GM21367 (cell line): Measurements from ENCODE around the gene MOSPD3.
A peak's percentile ranks its signal among the peaks of the same experiment; 100 is the strongest.
"Not testable (repeated sequence)": the region's sequence is repeated elsewhere in the genome, so short reads cannot be mapped to it uniquely, and the experiment has no call there.

Source experiments
- ATAC-seq: cut with Tn5 transposase; IDR thresholded peaks from one replicate; pipeline ENCODE4 v1.9.1; 2021; ENCODE audit not compliant: unreplicated experiment

Gene MOSPD3, protein sequence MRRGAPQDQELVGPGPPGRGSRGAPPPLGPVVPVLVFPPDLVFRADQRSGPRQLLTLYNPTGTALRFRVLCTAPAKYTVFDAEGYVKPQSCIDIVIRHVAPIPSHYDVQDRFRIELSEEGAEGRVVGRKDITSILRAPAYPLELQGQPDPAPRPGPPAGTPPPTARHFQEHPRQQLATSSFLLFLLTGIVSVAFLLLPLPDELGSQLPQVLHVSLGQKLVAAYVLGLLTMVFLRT

GRCh38 chr7:100611983-100612729 is at the start of gene MOSPD3:
MOSPD3 (plus strand) TSS chr7:100612540; CDS start chr7:100612792, 252 bp downstream.
- ATAC-seq = peak; percentile 84

DNA sequence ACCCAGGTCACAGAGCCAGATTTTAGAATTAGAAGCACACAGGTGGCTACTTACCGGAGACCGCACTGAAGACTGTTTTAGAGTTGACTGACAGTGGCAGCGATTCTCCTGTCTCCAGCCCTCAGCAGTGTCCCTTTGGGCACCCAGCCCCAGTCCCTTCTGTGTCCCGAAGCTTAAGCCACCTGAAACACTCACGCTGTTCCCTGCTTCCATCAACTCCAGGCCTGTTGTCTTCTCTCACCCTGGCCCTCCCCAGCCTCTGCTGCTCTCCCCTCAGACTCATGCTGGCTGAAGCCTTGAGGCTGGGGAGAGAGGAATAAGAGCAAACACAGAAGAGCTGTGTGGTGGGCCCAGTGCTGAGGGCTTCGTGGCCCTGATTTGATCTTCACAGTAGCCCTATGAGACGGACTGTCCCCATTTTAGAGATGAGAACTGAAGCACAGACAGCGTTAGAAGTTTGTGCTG is 49.2 kb upstream of the MOSPD3 start:
- no peak for ATAC-seq

DNA sequence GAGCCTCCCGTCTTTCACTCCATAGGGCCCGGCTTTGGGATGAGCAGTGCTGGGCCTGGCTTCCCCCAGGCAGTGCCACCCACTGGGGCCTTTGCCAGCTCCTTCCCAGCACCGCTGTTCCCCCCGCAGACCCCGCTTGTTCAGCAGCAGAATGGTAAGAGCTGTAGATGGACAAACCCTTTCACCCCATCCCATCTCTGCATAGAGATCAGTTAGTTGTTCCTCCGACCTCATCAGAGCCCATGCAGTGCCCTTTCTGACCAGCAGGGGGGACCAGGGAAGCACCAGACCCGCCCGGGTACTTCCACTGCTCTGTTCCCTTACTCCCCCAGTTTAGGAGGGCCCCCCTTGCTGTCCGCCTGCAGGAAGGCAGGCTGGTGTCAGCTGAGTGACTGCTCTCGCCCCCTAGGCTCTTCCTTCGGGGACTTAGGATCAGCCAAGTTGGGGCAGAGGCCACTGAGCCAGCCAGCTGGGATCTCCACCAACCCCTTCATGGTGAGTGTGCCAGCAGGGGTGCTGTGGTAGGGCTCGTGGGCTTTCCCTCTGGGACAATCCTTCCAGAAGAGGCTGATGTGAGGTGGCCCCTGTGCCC is 48.4 kb upstream of the MOSPD3 start:
- no peak for ATAC-seq

- ATAC-seq = not testable (repeated sequence)
Observed at GRCh38 chr7:100564405-100564804, 47.9 kb upstream of the MOSPD3 start.

GRCh38 chr7:100565133-100565571 is 47.2 kb upstream of the MOSPD3 start:
- no peak for ATAC-seq

DNA sequence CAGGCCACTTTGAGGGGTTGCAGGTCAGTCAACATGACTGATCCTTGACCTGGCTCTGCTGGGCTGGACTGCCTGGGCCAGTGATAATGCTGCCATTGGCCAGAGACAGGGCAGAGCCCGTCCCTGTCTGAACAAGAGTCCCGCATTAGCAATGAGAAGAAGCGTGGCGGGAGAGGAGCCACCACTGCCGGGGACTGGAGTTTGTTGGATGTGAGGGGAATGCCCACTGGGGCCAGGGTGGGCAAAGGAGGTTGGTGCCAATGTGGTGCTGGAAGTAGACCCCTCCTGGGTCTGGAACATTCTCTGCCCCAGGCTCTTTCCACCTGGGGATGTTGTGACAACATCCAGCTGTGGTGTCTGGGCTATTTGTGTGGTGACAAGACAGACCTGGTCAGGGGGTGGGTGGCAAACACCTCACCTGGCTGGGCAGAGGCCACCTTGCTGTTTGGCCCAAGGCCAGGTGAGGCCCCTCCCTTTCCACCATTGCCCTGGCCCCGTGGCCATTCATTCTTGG is 46.3 kb upstream of the MOSPD3 start:
- no peak for ATAC-seq

- no peak for ATAC-seq
Observed at GRCh38 chr7:100567031-100567730, 45.2 kb upstream of the MOSPD3 start.

GRCh38 chr7:100567751-100568175 is 44.6 kb upstream of the MOSPD3 start:
- ATAC-seq = no peak

DNA sequence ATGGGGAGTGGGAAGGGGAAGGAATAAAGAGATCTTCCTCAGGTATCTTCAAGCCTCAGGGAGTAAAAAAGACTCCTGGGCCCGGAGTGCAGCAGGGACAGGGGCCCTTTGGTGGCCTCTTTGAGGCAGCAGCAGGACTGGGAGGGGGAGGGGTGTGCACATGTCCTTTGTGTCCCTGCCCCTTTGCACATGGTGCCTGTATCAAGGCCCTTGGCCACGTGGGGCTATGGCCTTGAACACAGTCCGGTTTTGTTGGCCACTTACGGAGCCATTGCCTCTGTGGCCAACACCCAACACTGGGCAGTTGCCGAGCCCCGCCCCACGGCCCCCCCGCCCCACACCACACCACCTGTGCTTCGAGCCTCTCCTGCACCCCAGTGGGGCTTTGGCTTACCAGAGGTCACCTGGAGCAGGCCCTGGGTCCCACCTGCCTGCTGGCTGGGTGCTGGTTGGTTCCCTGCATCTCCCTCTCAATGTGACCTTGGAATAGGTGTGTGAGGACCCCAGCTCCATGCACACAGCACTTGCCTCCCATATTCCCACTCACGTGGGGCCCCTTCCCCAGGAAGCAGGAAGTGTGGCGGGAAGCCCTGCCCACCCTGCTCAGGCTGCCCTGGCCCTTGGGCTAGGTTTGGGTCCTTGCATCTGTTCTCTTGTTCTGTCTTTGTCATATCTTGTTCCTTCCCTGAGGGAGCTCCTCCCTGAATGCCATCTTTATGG is 44.0 kb upstream of the MOSPD3 start:
- no peak for ATAC-seq

DNA sequence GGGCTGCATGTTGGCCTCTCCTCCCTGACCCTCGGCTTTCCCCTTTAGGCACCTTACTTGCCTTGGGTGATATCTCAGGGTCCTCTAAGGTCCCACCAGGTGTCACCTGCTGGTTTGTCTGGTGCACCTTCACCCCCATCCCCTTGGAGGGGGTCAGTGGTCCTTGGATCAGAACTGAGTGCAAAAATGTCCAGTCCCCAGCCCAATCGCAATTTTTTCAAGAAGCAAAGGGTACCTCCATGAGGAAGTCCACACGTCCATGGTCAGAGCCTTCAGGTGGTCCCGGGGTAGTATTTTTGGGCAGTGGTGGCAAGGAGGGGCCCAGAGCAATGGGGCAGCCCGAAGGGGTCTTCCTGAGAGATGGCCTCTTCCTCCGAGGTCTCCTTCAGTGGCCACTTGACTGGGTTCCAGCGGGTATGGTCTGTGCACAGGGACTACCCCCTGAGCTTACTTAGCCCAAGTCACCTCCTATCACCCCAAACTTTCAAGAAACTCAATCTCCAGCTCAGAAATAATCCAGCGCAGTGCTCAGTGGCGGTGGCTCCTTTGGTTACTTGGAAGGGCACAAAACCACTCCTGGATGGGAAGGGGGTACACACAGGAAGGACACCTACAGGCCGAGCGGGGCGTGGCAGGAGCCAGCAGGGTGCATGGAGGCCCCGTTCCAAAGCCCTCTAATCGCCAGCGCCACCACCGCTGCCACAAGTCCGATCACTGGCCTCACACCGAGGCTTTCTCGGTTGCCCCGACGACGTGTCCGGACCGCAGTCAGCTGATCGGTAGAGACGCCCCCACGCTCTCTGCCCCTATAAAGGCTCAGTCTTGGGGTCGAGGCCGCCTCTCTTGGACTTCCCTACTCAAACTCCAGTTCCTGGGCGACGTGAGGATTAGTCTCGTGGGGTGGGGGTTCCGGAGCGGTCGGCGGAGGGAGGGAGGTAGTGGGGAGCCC is 43.2 kb upstream of the MOSPD3 start:
- ATAC-seq = no peak

DNA sequence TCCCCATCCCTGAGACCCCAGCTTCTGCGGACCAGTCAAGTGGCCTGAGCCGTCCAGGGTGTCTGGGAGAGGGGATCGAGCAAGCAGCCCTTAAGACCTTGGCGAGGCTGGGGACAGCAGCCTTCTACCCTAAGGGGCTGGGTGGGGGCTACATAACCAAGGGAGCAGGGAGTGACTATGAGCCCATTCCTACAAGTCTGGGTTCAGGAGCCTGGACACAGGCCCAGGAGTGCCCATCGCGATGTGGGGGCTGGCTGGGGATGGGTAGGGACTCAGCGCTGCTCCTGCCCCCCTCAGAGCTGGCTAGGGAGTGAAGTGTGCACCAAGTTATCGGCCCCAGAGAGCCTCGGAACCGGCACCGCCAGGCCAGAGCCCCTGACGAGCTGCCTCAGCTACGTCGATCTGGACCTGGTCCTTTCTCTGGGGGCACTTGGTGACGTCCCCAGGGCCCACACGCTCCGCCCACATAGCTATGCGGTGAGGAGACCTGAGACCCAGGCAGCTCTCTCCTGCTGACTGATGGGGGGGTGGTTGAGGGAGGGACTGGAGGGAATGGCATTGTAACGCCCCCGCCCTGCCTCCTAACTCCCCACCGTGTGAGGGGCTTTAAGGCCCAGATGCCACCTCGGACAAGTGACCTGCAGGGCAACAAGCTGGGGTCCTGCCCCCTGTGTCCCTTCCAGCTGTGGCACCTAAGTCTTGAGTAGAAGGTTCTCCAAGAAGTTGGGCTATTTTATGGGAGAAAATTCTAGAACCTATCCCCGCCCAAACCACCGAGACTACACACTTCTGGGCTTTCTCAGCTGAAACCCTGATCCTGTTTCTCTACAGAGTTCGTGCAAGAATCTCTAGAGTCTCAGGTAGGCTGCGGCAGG is 41.1 kb upstream of the MOSPD3 start:
- no peak for ATAC-seq

- ATAC-seq = no peak
Observed at GRCh38 chr7:100571829-100572116, 40.6 kb upstream of the MOSPD3 start.

DNA sequence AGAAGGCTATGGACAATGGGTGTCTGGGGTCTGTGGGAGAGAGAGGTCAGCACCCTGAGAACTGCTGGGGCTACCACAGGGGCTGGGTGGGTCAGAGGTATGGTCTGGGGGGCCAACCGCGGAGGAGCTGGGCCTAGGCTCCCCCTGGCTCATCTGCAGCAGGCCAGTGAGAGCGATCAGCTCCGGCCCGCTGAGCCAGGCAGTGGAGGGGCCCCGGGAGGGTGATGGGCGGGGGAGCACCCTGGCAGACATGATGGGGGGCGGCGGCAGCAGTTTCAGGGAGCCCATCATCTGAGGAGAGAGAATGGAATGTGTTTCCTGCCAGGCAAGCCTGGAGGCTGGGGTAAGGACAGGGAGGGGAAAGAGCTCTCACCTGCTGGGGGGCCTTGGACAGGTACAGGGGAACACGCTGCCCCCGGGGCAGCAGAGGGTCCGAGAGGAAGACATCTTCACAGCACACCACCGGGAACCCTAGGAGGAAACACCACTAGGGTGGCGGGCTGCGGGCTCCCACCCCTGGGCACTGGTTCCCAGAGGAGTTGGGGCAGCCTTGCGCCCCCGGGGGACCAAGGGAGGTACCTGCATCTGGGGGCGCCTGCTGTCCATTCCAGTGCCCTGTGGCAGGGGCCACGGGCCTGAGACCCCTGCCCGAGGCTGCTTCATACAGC is 39.9 kb upstream of the MOSPD3 start:
- no peak for ATAC-seq

GRCh38 chr7:100572949-100573675 is 39.2 kb upstream of the MOSPD3 start:
- ATAC-seq = no peak

DNA sequence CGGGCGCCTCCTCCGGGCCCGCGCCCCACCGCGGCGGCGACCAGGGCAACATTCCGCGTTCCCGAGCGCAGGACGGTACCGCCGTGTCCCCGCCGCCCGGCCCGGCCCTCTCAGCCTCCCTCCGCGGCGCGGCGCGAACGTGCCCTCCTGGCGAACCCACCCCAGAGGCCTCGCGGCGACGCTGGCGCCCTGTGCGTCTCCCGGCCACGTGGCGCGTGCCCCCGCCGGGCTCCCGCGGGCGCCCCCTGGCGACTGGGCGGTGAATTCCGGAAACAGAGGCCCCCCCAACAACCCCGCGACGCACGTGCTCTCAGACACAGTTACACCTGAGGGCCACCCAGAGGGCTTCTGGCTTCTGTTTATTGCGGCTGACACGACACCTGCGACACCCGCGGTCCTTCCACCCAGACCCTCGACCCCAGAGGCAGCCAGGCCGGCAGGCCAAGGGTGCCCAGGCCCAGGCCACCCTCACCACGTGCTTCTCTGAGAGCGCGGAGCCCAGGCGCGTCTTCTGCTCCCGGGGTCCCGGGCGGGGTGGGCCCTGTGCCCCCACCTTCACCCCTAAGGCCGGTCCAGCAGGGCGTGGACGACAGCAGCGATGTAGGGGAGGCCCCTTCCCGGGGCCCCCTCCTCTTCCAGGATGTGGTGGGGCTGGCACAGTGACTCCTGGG is 38.5 kb upstream of the MOSPD3 start, which contains the start of gene SAP25:
SAP25 (minus strand) TSS at position 210 of the 671 bp plus-strand sequence; CDS start at position 52, 158 bp downstream.
- ATAC-seq = no peak

GRCh38 chr7:100574362-100575205 is 37.8 kb upstream of the MOSPD3 start:
- no peak for ATAC-seq
